ENCODE results near the gene TAPBP. TPM values are rescaled to one million over a fixed set of nuclear protein-coding genes. Genes with fewer than 3 reads are reported as not detected.
"Not testable (repeated sequence)": the region's sequence is repeated elsewhere in the genome, so short reads cannot be mapped to it uniquely, and the experiment has no call there.

TAPBP gene
- polyA plus RNA-seq, 3 donors from 2014 or later, result 303 to 707 (median 457) TPM

GRCh38 chr6:33286946-33287914, 26.6 kb downstream of the TAPBP start:
- Mint-ChIP-seq H3K4me1 (peaks cover 50% of the 10 kb centered on the region in 2 donors), H3K9me3 (no peaks in the 10 kb centered on the region), H3K27me3 (ENCODE audit: low read depth in 3 of 3) (peaks cover 0 to 5% (median 2%) of the 10 kb centered on the region in 3 donors), H3K4me3 (peak overlapping the region; percentile 50 to 99 (median 98)), H3K36me3 (peaks cover 4 to 33% (median 9%) of the 10 kb centered on the region in 3 donors), H3K27ac (peak overlapping the region in 3 of 6 donors; percentile 3 to 74 (median 53))
- DNase-seq, result no peak

GRCh38 chr6:33285214-33285613, 28.7 kb downstream of the TAPBP start:
- not testable (repeated sequence) for DNase-seq; H3K9me3 Mint-ChIP-seq; H3K27ac Mint-ChIP-seq; H3K27me3 Mint-ChIP-seq (ENCODE audit: low read depth in 3 of 3); H3K4me3 Mint-ChIP-seq
- H3K36me3 Mint-ChIP-seq, result peaks cover 4 to 23% (median 14%) of the 10 kb centered on the region in 3 donors
- H3K4me1 Mint-ChIP-seq, result peaks cover 37 to 43% of the 10 kb centered on the region in 2 donors

DNA sequence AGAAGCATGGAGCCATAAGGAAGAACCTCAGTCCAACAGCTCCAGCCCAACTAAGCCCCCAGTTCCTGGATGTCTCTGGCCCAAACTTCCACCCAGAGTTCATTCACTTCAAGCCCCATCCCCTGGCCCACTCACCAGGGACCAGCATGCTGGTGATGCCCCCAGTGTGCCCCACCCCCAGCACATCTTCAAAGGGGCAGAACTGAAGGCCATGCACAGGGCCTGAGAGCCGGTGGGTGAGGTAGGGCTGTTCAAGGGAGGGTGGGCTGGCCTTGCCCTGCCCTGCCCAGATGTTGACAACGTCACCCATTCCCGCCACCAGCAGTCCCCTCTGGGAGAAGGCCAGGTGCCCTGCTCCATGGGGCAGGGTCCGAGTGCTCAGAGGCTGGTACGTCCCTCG, 33.3 kb downstream of the TAPBP start:
- no peaks in the 10 kb centered on the region for H3K9me3 Mint-ChIP-seq
- DNase-seq, result no peak
- peak overlapping the region in 5 of 6 donors; percentile 18 to 53 (median 35) for H3K27ac Mint-ChIP-seq
- peaks cover 4 to 18% (median 5%) of the 10 kb centered on the region in 3 donors for H3K36me3 Mint-ChIP-seq
- peaks cover 2 to 11% (median 7%) of the 10 kb centered on the region in 3 donors for H3K27me3 Mint-ChIP-seq (ENCODE audit: low read depth in 3 of 3)
- H3K4me1 Mint-ChIP-seq, result peaks cover 35% of the 10 kb centered on the region in 2 donors
- H3K4me3 Mint-ChIP-seq, result no peak overlapping the region

DNA sequence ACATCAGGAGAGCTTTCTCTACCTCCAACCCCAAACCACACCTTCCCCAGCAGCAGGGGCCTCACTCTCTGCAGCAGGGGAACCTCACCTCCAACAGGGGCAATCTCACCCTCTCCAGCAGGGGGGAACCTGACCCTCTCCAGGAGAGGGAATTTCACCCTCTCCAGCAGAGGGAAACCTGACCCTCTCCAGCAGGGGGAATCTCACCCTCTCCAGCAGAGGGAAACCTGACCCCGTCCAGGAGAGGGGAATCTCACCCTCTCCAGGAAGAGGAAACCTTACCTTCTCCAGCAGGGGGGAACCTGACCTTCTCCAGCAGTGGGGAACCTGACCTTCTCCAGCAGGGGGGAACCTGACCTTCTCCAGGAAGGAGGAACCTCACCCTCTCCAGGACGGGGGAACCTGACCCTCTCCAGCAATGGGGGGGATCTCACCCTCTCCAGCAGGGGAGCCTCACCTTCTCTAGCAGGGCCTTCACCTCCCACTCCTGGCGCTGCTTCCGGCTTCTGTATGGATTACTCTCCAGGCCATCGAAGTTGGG, 33.8 kb downstream of the TAPBP start:
- no peak for DNase-seq
- H3K27ac Mint-ChIP-seq, result peak overlapping the region in 5 of 6 donors; percentile 18 to 79 (median 40)
- peaks cover 4 to 22% (median 5%) of the 10 kb centered on the region in 3 donors for H3K36me3 Mint-ChIP-seq
- peaks cover 35 to 39% of the 10 kb centered on the region in 2 donors for H3K4me1 Mint-ChIP-seq
- H3K27me3 Mint-ChIP-seq (ENCODE audit: low read depth in 3 of 3), result peaks cover 2 to 11% (median 7%) of the 10 kb centered on the region in 3 donors
- H3K9me3 Mint-ChIP-seq, result no peaks in the 10 kb centered on the region
- no peak overlapping the region for H3K4me3 Mint-ChIP-seq

GRCh38 chr6:33279257-33279695, 34.6 kb downstream of the TAPBP start:
- Mint-ChIP-seq H3K27me3 (ENCODE audit: low read depth in 3 of 3) (peaks cover 2 to 11% (median 7%) of the 10 kb centered on the region in 3 donors), H3K4me3 (peak overlapping the region in 3 of 5 donors; percentile 35 to 92 (median 91)), H3K36me3 (peaks cover 10 to 28% (median 12%) of the 10 kb centered on the region in 3 donors), H3K9me3 (no peaks in the 10 kb centered on the region), H3K27ac (peak overlapping the region; percentile 38 to 96 (median 74)), H3K4me1 (peaks cover 42 to 47% of the 10 kb centered on the region in 2 donors)
- no peak for DNase-seq

- H3K36me3 Mint-ChIP-seq, result peaks cover 12 to 27% (median 12%) of the 10 kb centered on the region in 3 donors
Measured at GRCh38 chr6:33278810-33279209, 35.1 kb downstream of the TAPBP start.

GRCh38 chr6:33278392-33278741, 35.5 kb downstream of the TAPBP start:
- peaks cover 2 to 11% (median 7%) of the 10 kb centered on the region in 3 donors for H3K27me3 Mint-ChIP-seq (ENCODE audit: low read depth in 3 of 3)
- H3K27ac Mint-ChIP-seq, result peak overlapping the region; percentile 35 to 96 (median 94)
- no peak for DNase-seq
- no peaks in the 10 kb centered on the region for H3K9me3 Mint-ChIP-seq
- H3K4me3 Mint-ChIP-seq, result peak overlapping the region; percentile 89 to 92 (median 91)
- peaks cover 12 to 30% (median 13%) of the 10 kb centered on the region in 3 donors for H3K36me3 Mint-ChIP-seq
- H3K4me1 Mint-ChIP-seq, result peaks cover 44 to 55% of the 10 kb centered on the region in 2 donors

More at GRCh38 chr6:33278810-33279209, 35.1 kb downstream of the TAPBP start:
- Mint-ChIP-seq H3K27me3 (ENCODE audit: low read depth in 3 of 3) (peaks cover 2 to 11% (median 7%) of the 10 kb centered on the region in 3 donors), H3K4me3 (peak overlapping the region; percentile 35 to 92 (median 90)), H3K27ac (peak overlapping the region; percentile 35 to 96 (median 94)), H3K9me3 (no peaks in the 10 kb centered on the region), H3K4me1 (peaks cover 43 to 51% of the 10 kb centered on the region in 2 donors)
- DNase-seq, result no peak

GRCh38 chr6:33277663-33278391, 36.1 kb downstream of the TAPBP start:
- peak in 2 of 3 donors; percentile 35 to 40 for DNase-seq
- H3K27ac Mint-ChIP-seq, result peak overlapping the region; percentile 91 to 96 (median 94)
- H3K4me3 Mint-ChIP-seq, result peak overlapping the region; percentile 89 to 92 (median 91)
- H3K36me3 Mint-ChIP-seq, result peaks cover 12 to 33% (median 16%) of the 10 kb centered on the region in 3 donors
- H3K9me3 Mint-ChIP-seq, result no peaks in the 10 kb centered on the region
- H3K4me1 Mint-ChIP-seq, result peaks cover 50 to 60% of the 10 kb centered on the region in 2 donors
- peaks cover 2 to 11% (median 7%) of the 10 kb centered on the region in 3 donors for H3K27me3 Mint-ChIP-seq (ENCODE audit: low read depth in 3 of 3)

DNA sequence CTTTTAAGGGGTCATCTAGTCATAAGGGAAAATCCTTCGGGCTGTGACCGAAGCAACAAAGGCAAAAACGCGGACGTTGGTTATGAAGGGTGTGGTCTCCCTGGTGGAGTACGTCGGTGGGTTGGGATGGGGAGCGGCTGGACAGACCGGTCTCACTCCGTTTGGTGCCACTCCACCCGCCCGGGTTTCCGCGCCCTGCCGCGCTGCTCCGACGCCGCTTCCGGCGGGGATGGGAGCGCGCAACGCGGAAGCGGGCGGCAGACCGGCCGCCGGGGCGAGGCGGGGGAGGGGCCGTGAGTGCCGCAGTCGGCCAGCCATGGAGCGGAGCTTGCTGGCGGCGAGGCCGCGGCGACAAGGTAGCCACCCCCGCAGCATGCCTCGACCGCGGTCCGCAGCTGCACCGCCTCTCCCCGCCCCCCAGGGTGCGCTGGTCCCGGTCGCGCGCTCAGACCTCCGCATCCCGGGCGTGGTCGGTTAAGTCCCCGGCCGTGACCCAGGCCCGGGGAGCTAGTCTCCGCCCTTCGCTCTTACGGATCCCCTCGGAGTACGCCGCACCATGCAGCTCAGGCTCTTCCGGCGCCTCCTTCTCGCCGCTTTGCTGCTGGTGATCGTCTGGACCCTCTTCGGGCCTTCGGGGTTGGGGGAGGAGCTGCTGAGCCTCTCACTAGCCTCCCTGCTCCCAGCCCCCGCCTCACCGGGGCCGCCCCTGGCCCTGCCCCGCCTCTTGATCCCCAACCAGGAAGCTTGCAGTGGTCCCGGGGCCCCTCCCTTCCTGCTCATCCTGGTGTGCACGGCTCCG, 36.8 kb downstream of the TAPBP start, which contains the start of gene B3GALT4:
TSS of gene B3GALT4 (plus strand) at position 260 of the 799 bp plus-strand sequence. CDS start at position 557, 297 bp downstream.
- Mint-ChIP-seq H3K4me3 (peak within 1 kb of the TSS; percentile 89 to 93 (median 92)), H3K36me3 (peaks cover 12 to 31% (median 16%) of the 10 kb centered on the region in 3 donors), H3K4me1 (peaks cover 57 to 68% of the 10 kb centered on the region in 2 donors), H3K9me3 (no peaks in the 10 kb centered on the region), H3K27me3 (ENCODE audit: low read depth in 3 of 3) (peaks cover 2 to 11% (median 8%) of the 10 kb centered on the region in 3 donors), H3K27ac (peak within 1 kb of the TSS; percentile 93 to 98 (median 96))
- peak; percentile 78 to 80 (median 79) for DNase-seq

DNA sequence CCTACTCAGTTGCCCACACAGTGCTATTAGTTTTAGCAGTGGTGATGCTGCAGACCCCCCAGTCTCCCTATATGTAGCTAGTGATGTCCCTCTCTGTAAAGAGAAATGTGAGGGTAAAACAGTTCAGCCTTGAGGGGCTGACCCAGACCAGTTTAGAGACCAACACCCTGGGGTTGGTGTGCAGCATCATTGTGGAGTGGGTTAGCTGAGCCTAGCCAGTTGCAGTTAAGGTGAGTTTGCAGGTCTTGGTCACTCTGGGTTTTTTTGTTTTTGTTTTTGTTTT, 37.4 kb downstream of the TAPBP start:
- Mint-ChIP-seq H3K36me3 (peaks cover 12 to 31% (median 16%) of the 10 kb centered on the region in 3 donors), H3K9me3 (no peaks in the 10 kb centered on the region), H3K27ac (peak overlapping the region; percentile 93 to 98 (median 96)), H3K27me3 (ENCODE audit: low read depth in 3 of 3) (peaks cover 6 to 16% (median 13%) of the 10 kb centered on the region in 3 donors), H3K4me3 (peak overlapping the region; percentile 84 to 93 (median 88)), H3K4me1 (peaks cover 63 to 73% of the 10 kb centered on the region in 2 donors)
- DNase-seq, result no peak

GRCh38 chr6:33275795-33276580, 37.9 kb downstream of the TAPBP start:
- Mint-ChIP-seq H3K27me3 (ENCODE audit: low read depth in 3 of 3) (peaks cover 9 to 20% (median 18%) of the 10 kb centered on the region in 3 donors), H3K36me3 (peaks cover 11 to 31% (median 12%) of the 10 kb centered on the region in 3 donors), H3K27ac (peak overlapping the region; percentile 93 to 98 (median 96)), H3K4me1 (peaks cover 68 to 79% of the 10 kb centered on the region in 2 donors), H3K4me3 (peak overlapping the region; percentile 84 to 93 (median 88))
- H3K9me3 Mint-ChIP-seq, DNase-seq: not testable (repeated sequence)

All from immature natural killer cell (primary cell).